A673 (cell line): ENCODE results near the gene CTIF.

ENCODE experiments used
- EZH2 ChIP-seq: fragments of 200-600 bp; sonication (generic); IDR thresholded peaks from 2 replicates; pipeline ENCODE4 v1.6.1; 2017; ENCODE audit warnings: borderline replicate concordance, low read depth, mild to moderate bottlenecking, mixed read lengths, antibody characterized with exemption, low read length; ENCODE audit not compliant: poor library complexity, severe bottlenecking
- TF ChIP-seq, protein P1 (sequence below): fragments of 300-800, 200-600 bp; sonication (generic); conservative IDR thresholded peaks from 2 replicates; pipeline ENCODE4 v1.5.1; 2017; ENCODE audit warnings: low read depth, mild to moderate bottlenecking, antibody characterized with exemption, low read length, moderate library complexity, mixed read lengths

DNA sequence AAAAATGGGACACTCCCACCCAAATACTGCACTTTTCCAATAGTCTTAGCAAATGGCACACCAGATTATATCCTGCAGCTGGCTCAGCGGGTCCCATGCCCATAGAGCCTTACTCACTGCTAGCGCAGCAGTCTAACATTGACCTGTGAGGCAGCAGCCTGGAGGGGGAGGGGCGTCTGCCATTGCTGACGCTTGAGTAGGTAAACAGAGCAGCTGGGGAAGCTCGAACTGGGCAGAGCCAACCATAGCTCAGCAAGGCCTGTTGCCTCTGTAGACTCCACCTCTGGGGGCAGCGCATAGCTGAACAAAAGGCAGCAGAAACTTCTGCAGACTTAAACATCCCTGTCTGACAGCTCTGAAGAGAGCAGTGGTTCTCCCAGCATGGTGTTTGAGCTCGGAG lies 110.4 kb downstream of the CTIF start:
- no peak for TF ChIP-seq EZH2
- TF ChIP-seq, protein P1, sequence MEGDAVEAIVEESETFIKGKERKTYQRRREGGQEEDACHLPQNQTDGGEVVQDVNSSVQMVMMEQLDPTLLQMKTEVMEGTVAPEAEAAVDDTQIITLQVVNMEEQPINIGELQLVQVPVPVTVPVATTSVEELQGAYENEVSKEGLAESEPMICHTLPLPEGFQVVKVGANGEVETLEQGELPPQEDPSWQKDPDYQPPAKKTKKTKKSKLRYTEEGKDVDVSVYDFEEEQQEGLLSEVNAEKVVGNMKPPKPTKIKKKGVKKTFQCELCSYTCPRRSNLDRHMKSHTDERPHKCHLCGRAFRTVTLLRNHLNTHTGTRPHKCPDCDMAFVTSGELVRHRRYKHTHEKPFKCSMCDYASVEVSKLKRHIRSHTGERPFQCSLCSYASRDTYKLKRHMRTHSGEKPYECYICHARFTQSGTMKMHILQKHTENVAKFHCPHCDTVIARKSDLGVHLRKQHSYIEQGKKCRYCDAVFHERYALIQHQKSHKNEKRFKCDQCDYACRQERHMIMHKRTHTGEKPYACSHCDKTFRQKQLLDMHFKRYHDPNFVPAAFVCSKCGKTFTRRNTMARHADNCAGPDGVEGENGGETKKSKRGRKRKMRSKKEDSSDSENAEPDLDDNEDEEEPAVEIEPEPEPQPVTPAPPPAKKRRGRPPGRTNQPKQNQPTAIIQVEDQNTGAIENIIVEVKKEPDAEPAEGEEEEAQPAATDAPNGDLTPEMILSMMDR, result 0 out of 2 replicates have a peak, but pooled peaks have one; percentile 23
